ENCODE results near the gene SKAP1. TPM values are rescaled to one million over a fixed set of nuclear protein-coding genes. Genes with fewer than 3 reads are reported as not detected.
A peak's percentile ranks its signal among the peaks of the same experiment; 100 is the strongest.

Gene SKAP1
- polyA plus RNA-seq, 1 of the 3 experiments (the other 2 are of a cell fraction) = not detected

- Histone ChIP-seq H3K27me3 (ENCODE audit: insufficient read depth) (no peaks in the 10 kb centered on the region), H3K9me3 (no peaks in the 10 kb centered on the region), H3K4me2 (no peak overlapping the region), H3F3A (replicated peaks; ENCODE audit: insufficient read depth) (peaks cover 20% of the 10 kb centered on the region), H3K27ac (ENCODE audit: low read depth in 2 of 2, low read length in 1 of 2) (no peak overlapping the region), H3K9me2 (no peaks in the 10 kb centered on the region), H3K4me3 (ENCODE audit: low read depth in 2 of 2, low read length in 1 of 2) (no peak overlapping the region), H3K36me3 (replicated peaks in 1 of 2; ENCODE audit: control insufficient read depth in 1 of 2, insufficient read depth in 2 of 2, low read length in 1 of 2) (no peaks in the 10 kb centered on the region), H3K9ac (no peak overlapping the region), H3K79me2 (ENCODE audit: insufficient read depth) (no peaks in the 10 kb centered on the region), H4K20me1 (ENCODE audit: insufficient read depth) (no peaks in the 10 kb centered on the region), H2AFZ (ENCODE audit: low read depth) (0 out of 2 replicates have a peak overlapping the region, but pooled peaks have one; percentile 7), H3K4me1 (ENCODE audit: control insufficient read depth in 1 of 2, insufficient read depth in 2 of 2, low read depth in 1 of 2, low read length in 1 of 2) (0 out of 4 replicates have a peak, but pooled peaks cover 0 to 10% of the 10 kb centered on the region in 2 experiments)
- no peak for DNase-seq
- ChIA-PET CTCF (interaction anchor here (1.9 kb wide), 1 partner anchor 21 kb away, joined by 13 read pairs; no protein-coding TSS in a partner anchor), POLR2A (no interaction called here)
- WGBS (ENCODE audit: low lambda C conversion rate) = 41% methylated on average over 9 of the region's 9 CpGs
- TF ChIP-seq TEAD4 (IDR thresholded peaks at IDR 0.05; ENCODE audit: borderline replicate concordance, insufficient read depth) (no peak), EZH2phosphoT487 (IDR thresholded peaks at IDR 0.05; ENCODE audit: borderline replicate concordance, low read depth) (no peak), SMC3 (IDR thresholded peaks at IDR 0.05; ENCODE audit: low read depth, low read length) (no peak), FOXM1 (IDR thresholded peaks at IDR 0.05; ENCODE audit: low read depth) (no peak), MAX (IDR thresholded peaks at IDR 0.05; ENCODE audit: low read depth) (no peak), GATA2 (CRISPR knock-in tag; IDR thresholded peaks at IDR 0.05) (no peak), MEF2A (IDR thresholded peaks at IDR 0.05; ENCODE audit: borderline replicate concordance, low read depth) (no peak), TCF12 (IDR thresholded peaks at IDR 0.05) (no peak), NRF1 (IDR thresholded peaks at IDR 0.05; ENCODE audit: low read depth, low read length) (no peak), YY1 (IDR thresholded peaks at IDR 0.05; ENCODE audit: low read depth) (no peak)
- TF ChIP-seq, protein P1, sequence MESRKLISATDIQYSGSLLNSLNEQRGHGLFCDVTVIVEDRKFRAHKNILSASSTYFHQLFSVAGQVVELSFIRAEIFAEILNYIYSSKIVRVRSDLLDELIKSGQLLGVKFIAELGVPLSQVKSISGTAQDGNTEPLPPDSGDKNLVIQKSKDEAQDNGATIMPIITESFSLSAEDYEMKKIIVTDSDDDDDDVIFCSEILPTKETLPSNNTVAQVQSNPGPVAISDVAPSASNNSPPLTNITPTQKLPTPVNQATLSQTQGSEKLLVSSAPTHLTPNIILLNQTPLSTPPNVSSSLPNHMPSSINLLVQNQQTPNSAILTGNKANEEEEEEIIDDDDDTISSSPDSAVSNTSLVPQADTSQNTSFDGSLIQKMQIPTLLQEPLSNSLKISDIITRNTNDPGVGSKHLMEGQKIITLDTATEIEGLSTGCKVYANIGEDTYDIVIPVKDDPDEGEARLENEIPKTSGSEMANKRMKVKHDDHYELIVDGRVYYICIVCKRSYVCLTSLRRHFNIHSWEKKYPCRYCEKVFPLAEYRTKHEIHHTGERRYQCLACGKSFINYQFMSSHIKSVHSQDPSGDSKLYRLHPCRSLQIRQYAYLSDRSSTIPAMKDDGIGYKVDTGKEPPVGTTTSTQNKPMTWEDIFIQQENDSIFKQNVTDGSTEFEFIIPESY (IDR thresholded peaks at IDR 0.05; ENCODE audit: borderline replicate concordance, low read depth) = no peak
- TF ChIP-seq, protein P2, sequence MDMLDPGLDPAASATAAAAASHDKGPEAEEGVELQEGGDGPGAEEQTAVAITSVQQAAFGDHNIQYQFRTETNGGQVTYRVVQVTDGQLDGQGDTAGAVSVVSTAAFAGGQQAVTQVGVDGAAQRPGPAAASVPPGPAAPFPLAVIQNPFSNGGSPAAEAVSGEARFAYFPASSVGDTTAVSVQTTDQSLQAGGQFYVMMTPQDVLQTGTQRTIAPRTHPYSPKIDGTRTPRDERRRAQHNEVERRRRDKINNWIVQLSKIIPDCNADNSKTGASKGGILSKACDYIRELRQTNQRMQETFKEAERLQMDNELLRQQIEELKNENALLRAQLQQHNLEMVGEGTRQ (IDR thresholded peaks at IDR 0.05; ENCODE audit: borderline replicate concordance, low read depth, low read length) = no peak
- TF ChIP-seq, protein P3, sequence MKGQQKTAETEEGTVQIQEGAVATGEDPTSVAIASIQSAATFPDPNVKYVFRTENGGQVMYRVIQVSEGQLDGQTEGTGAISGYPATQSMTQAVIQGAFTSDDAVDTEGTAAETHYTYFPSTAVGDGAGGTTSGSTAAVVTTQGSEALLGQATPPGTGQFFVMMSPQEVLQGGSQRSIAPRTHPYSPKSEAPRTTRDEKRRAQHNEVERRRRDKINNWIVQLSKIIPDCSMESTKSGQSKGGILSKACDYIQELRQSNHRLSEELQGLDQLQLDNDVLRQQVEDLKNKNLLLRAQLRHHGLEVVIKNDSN (IDR thresholded peaks at IDR 0.05; ENCODE audit: borderline replicate concordance, low read depth) = no peak
- TF ChIP-seq, protein P4, sequence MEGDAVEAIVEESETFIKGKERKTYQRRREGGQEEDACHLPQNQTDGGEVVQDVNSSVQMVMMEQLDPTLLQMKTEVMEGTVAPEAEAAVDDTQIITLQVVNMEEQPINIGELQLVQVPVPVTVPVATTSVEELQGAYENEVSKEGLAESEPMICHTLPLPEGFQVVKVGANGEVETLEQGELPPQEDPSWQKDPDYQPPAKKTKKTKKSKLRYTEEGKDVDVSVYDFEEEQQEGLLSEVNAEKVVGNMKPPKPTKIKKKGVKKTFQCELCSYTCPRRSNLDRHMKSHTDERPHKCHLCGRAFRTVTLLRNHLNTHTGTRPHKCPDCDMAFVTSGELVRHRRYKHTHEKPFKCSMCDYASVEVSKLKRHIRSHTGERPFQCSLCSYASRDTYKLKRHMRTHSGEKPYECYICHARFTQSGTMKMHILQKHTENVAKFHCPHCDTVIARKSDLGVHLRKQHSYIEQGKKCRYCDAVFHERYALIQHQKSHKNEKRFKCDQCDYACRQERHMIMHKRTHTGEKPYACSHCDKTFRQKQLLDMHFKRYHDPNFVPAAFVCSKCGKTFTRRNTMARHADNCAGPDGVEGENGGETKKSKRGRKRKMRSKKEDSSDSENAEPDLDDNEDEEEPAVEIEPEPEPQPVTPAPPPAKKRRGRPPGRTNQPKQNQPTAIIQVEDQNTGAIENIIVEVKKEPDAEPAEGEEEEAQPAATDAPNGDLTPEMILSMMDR (IDR thresholded peaks at IDR 0.05) = no peak
Measured at GRCh38 chr17:48478224-48479013, 48.4 kb upstream of the SKAP1 start.

Data from SK-N-SH (cell line).